GDM1 (cell line): ENCODE measurements around the gene CNTN1.
"Not testable (repeated sequence)": the region's sequence is repeated elsewhere in the genome, so short reads cannot be mapped to it uniquely, and the experiment has no call there.

Source experiments
- DNase-seq: peaks from one replicate; lab custom pipeline; 2025; lab: John Stamatoyannopoulos, UW

Gene CNTN1

DNA sequence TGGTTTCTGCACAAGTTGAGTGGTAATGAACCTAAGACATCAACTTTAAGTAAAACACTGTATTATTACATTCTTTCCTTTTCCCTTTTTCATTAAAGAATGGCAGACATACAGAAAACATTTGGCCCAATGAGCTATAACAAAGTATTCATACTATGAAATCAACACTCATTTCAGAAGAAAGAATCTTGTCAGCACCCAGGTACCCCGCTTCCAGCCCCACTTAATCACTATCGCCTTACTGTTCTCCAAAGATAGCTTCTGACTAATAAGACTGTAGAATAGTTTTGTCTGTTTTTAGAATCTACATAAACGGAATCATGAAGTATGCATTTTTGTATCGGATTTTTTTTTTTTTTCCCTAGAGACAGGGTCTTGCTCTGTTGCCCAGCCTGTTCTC lies 9.5 kb downstream of the CNTN1 start:
- no peak for DNase-seq

DNA sequence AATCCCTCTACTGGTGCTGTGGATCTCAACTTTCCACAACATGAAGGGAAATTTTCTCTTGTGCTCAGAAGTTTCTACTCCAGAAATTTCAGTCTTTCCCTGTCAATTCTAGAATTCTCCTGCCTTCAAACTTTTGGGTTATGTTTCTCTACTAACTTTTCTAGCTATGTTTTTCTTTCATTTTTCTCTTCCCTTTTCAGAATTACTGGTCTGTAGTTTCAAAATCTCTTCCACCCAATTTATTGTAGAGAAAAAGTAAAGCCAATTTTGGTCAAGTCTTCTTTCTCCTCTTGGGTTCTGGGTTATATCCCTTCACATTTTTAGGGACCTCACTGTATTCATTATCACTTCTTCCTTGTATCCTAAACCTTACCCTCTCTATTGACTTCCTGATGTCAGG lies 18.9 kb downstream of the CNTN1 start:
- DNase-seq, result no peak

DNA sequence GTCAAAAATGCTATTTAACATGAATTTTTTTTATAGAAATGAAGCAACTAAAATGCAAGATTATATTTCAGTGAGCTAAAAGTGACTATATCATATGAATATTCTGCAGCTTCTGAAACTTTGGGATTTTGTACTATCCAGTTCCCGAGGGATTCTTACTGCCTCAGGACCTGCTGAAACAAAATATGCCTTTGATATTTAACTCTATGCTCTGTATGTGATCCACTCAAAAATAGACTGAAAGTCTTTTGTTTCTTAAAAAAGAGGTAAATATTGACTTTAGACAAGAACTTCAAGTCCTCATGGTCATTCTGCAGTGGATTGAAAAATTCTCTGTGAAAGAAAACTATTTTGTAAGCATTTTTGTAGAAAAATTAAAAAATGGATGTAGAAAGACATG lies 22.4 kb downstream of the CNTN1 start:
- DNase-seq, result no peak

DNA sequence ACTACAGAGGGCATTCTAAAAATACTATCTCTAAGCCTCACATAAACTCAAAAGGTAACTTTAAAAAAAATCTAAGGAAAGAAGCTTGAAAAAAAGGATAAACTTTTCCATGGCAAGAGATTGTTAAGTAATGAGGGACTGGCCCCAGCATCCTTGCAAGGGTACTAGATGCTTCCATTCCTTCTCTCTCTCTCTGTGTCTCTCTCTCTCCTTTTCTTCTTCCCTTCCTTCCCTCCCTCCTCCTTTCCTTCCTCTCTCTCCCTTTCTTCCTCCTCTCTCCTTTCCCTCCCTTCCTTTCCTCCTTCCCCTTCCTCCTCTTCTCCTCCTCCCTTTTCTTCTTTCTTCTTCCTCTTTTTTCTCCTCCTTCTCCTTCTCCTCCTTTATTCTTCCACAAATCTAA lies 23.8 kb downstream of the CNTN1 start:
- no peak for DNase-seq

DNA sequence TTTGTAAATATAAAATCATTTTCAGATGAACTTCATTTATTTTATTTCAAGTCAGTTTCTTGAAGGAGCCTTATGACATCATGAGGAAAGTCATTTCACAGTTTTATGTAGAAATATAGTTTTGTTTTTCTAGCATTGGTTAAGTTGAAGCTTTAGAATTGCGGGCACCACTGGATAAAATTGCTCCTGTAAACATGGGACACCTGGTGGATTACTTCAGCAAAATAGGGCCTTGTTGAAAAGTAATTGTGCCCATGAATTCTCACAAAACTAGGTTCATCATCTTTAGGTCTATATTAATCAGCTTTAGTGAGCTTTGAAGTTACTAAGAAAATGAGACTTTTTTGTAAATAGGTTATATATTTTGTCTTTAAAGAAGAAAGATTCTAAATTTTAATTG lies 25.3 kb downstream of the CNTN1 start:
- no peak for DNase-seq

DNA sequence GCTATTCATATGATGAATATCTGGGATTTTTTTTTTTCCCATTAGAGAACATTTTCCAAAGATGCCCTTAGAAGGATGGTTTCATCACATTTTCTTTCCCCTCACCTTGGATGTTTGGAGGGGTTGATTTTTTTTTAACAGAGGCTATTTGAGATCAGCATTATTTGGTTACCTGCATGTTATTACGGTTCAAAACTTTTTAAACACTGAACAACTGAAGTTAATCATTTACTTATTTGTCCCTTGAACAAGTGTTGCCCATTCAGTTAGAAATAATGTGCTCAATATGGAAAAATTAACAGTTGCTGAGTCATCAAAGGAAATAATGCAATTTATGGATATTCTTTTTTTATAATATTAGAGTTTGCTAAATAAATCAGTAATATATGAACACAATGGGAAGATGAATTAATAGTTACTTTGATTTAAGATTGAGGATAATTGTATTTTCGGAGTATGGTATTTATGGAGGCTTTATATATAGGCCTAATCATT lies 26.7 kb downstream of the CNTN1 start:
- no peak for DNase-seq

DNA sequence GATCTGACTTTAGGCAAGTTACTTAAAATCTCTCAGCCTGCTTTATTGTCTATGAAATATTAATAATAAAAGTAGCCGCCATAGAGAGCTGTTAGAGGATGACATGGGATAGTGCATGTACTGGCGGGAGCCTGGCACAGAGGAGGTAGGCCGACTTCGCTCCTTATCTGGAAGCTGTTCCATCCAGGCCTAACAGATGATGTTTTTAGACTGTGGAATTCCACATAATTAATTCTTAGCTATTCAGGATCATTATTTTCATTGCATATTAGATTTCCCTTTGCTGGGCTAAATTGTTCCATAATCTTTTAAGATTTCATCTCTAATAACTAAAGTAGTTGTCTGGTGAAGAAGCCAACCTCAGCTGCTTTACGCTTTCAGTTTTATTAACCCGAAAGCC lies 30.8 kb downstream of the CNTN1 start:
- no peak for DNase-seq

DNA sequence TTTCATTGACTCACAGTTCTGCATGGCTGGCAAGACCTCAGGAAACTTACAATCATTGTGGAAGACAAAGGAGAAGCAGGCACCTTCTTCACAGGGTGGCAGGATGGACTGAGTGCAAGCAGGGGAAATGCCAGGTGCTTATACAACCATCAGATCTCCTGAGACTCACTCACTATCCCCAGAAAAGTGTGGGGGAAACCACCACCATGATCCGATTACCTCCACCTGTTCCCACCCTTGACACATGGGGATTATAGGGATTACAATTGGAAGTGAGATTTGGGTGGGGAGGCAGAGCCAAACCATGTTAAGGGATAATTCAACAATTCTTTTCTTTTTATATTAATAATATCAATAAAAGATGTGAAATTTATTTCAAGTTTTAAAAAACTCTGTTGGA lies 34.1 kb downstream of the CNTN1 start:
- no peak for DNase-seq

DNA sequence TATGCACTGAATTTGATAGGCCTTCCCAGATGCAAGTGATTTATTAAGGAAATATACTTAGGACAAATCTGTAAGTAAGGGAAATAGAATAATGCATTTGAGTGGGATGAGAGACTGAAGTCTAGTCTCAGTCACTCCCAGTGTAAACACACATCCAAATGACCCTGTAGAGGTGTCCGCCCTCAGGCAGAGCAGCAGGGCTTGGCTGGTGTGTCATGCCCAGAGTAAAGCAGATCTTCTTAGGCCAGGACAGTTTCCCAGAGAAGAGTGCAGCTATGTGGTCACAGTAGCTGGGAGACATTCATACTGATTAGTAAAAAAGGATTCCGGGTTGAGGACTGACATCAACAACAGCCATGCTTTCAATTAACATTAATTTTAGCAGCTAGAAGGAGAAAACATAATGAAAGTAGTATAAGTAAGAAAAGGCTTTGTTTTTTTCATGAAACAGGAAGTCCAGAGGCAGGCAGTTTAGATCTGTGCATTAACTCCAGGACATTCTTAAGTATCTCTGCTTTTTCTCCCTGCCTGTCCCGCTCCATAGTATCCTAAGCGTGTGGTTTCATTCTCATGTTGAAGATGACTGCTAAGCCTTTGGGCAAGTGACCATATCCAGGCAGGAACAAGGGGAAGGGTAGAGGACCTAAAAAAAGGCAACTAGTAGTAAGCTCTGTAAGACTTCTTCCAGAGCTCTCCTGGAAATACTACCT lies 35.7 kb downstream of the CNTN1 start:
- no peak for DNase-seq

DNA sequence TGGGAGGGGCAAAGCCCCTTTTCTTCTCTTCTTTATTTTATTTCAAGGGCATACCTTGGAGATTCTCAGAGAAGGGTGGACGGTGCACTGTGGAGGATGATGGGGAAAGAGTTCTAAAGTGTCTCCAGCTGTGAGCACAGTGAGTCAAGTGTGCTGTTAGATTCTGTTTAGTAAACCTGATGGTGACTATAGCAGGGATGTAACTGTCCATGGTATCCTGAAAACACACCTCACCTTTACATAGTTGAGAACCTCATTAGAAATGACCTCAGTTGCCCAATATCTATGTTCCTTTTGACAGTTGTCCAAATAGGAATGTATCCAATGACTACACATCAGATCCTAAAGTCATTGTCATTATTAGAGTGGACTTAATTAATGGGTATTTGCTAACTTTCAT lies 38.0 kb downstream of the CNTN1 start:
- DNase-seq, result no peak

DNA sequence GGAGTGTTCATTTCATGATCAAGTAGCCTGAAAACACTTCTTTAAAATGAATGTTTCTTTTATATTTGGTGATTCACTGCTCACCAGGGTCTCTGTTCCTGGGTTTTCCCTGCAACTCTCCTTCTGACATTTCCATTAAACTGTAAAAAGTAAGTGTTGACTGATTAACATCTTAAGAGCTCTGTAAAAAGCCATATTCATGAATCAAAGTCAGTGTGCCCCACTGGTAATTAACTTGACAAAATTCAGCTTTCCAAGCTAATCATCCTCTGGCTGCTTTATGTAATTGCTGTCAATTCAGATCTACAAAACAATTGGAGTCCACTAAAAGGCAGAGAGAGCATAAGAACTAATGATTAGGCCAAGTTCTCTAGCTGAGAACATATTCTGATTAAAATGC lies 41.6 kb downstream of the CNTN1 start:
- no peak for DNase-seq

DNA sequence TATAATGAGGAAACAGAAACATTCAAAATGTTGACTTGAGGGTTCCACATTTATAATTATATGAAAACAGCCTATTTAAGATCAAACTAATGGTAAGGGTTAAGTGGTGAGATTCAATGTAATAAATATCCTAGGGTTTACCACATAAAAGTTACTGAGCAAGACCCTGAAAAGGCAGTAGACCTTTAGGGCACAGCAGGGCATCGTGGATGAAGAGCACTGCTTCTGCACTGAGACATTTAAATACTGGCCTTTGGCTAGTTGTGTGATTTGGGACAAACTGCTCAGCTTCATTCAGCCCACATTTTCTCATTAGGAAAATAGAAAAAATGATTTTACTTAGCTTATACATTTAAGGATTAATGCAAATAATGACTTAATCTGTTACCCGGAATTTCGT lies 42.0 kb downstream of the CNTN1 start:
- DNase-seq, result no peak

DNA sequence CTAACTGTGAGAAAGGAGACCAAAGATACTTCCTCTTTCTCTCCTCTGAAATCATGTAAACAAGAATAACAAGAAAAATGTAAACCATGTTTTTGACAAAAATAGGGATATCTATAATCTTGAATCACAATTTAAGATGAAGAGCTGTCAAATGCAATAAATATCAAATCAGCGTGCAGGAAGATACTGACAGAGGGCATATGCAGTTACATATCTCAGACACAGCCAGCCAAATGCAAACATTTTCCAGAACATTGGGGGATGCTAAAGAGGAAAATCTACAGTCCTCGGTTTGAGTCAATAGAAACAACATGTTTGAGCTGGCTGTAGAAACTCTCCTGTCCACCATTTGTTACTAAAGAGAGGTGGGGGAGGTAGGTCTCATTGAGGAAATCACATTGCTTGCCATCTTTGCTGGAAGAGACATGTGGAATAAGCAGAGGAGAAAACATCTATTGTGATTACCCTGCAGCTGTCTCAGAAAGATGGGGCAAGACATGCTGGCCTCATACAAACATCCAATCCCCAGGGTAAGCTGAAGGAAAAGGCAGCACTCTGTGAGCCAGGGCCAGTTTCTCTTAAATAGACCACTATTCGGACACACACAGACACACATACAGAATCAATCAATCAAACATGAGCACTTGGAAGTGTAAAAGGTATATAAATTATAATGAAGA lies 43.5 kb downstream of the CNTN1 start:
- no peak for DNase-seq

DNA sequence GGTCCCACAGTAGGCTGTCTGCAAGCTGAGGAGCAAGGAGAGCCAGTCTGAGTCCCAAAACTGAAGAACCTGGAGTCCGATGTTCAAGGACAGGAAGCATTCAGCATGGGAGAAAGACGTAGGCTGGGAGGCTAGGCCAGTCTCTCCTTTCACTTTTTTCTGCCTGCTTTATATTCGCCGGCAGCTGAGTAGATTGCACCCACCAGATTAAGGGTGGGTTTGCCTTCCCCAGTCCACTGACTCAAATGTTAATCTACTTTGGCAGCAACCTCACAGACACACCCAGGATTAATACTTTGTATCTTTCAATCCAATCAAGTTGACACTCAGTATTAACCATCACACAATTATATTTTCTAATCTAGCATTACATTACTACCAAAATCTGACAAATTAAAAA lies 45.2 kb downstream of the CNTN1 start:
- not testable (repeated sequence) for DNase-seq

DNA sequence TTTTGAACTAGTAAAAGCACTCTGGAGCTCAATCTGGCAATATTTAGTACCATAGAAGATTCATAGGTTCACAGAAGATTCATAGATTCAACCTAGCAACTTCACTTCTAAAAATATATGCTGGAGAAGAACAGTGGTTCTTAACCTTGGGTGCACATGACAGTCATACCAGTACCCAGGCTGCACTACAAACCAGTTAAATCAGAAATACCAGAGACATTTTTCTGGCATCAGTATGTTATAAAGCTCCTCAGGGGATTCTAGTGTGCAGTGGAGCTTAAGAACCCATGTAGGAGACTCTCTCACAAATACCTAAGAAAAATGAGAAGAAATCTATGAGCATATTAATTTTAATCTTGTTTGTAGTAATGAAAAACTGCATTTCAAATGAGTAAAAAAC lies 46.6 kb downstream of the CNTN1 start:
- no peak for DNase-seq

DNA sequence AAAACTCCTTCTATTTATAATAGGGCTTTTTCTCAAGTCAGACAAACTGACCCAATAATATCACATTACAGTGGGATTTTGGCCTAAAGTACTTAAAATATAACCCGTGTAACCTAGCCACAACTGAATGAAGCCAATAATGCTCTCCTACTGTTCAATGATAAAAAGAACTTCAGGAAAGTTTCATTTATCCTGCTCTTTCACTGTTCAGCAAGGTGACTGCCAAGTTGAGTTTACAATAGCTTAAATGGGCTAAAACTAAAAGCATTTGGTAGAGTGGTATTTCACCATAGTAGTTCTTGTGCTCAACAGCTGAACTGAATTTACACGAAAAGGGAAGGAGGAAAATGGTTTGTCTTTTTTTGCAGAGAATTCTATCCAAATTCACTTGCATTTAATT lies 49.8 kb downstream of the CNTN1 start:
- no peak for DNase-seq

DNA sequence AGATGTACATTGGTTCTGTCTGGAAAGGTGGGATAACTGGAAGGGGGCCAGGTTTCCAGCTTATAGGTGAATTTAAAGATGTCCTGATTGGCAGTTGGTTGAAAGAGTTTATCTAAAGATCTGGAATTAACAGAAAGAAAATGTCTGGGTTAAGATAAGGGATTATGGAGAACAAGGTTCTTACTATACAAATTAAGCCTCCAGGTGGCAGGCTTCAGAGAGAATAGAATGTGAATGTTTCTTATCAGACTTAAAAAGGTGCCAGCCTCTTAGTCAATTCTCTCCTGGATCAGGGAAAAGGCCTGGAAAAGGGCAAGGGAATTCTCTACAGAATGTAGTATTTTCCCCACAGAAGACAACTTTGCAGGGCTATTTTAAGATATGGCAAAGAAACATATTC lies 53.1 kb downstream of the CNTN1 start:
- no peak for DNase-seq

DNA sequence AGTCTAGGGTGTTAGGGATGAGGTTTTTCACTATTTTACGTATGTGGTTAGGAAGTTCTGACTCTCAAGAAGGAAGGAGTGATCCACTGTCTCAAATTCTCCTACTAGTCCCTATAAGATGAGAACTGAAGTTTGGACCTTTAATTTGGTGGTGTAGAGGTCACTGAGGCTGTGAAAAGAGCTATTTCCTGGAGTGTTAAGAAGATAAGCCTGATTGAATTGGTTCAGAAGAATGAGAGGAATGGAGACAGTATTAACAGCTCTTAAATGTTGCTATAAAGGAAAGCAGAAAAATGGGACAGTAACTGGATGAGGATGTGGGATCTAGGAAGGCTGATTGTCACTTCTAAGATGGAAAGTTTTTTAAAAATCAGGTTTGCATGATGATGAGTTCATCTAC lies 57.6 kb downstream of the CNTN1 start:
- DNase-seq, result no peak

DNA sequence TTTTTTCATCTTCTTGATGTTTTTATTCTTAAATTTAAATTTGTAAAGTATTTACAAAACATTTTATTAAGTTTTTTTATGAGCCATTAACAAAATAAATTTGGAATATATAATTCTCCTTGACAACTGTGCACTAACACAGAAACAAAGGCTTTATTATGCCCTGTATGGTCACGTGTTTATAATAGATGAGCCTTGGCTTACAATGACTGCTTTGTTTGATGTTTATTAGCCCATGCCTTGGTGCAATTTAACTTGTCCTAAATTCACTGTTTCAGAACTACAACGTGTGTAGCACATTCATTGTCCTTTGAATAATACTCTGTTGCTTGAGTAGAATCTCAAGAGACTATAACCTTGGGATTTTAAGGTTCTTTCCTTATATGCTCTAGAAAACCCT lies 59.8 kb downstream of the CNTN1 start:
- no peak for DNase-seq

DNA sequence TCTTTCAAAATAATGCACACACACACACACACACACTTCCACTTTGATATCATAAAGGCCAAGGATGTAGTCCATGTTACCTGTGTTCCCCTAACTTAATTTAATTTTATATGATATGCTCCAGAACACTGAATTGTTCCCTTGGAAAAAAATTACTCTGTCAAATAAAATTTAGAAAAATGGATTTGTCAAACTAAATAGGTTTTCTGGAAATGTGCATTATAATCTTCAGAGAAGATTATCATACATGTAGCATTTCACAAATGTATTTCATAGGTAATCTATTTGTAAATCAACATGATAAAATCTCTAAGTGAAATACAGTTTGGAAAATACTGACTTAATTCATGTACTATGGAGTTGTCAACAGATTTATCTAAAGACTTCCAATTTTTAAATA lies 68.6 kb downstream of the CNTN1 start:
- no peak for DNase-seq

DNA sequence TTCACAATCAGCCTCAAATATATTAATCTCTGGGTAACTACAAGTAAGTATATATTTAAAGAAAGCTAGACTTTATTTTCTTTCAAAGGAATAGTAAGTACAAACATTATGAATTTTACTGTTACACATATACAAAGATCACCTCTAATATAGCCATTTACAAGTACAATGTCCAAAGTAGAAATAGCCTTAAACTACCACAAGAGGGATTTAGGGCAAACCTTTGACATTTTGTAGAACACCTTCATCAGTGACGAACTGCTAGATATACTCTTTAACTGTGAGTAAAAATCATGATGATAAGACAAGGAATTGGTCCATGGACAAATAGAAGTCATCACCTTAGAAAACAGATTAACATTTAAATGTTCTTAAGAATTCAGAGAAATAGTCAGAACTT lies 69.8 kb downstream of the CNTN1 start:
- DNase-seq, result no peak

DNA sequence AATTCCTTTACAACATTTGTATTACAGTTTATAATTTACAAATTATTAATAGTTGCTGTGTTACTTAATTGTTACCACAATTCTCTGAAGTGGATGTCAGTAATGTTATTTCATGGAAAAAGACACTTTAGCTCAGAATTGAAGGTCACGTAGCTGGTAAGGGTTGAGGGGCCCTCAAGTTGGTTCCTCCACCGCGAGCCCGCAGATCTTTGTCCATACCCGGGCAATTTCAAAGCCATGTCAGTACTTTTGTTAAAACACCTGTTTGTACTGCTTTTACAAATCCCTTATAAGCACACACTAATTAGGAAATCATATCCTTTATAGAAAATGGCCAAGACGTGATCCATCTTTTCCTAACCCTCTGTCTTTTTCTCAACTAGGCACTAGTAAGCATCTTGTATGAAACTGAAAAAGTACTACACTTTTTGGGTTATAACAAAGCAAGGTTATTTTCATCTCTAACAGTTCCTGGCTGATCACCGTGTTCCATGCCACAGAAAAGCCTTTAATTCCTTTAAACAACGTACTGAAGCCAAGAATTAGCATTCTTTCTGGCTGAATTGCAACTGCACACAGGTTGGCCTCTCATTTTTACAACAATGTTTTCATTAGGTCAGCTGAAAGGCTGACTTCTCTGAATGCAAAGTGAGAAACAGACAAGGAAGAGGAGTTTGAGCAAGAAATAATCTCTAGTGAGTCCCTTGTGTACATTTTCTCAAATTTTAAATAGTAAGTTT lies 76.1 kb downstream of the CNTN1 start:
- no peak for DNase-seq

DNA sequence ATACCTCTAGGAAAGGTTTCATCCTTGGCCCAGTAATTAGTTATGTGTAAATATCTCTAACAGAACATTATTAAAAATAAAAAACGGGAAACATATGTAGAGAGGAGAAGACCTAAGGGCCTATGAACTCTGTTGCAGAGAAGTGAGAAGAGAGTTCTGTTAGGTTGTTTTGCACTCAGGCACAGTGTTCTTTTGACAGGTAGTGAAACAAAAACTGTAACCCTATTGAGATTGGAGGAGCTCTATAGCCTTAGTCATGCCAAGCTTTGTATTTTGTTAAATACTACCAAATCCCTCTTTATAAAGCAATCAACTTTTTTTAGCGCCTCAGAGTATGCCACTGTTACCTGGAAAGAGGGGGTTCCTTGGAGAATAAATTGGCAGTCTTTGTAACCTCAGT lies 77.6 kb downstream of the CNTN1 start:
- no peak for DNase-seq
